ENCODE results near the gene HS6ST3.
A peak's percentile ranks its signal among the peaks of the same experiment; 100 is the strongest.

HS6ST3 gene

DNA sequence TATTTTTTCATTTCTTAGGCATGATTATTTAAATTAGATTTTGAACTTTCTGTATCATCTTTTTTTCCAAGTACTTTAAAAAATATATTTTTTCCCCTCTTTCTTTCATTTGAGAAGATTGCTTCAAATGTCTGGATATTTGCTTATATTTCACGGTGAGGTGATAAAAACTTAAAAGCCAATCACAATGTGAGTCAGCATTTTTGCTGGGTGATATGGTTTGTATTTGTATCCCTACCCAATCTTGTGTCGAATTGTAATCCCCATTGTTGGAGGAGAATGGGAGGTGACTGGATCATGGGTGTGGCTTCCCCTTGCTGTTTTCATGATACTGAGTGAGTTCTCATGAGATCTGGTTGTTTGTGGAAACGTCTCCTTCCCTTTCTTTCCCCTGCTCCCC is 583.9 kb downstream of the HS6ST3 start:
- no peak for DNase-seq

DNA sequence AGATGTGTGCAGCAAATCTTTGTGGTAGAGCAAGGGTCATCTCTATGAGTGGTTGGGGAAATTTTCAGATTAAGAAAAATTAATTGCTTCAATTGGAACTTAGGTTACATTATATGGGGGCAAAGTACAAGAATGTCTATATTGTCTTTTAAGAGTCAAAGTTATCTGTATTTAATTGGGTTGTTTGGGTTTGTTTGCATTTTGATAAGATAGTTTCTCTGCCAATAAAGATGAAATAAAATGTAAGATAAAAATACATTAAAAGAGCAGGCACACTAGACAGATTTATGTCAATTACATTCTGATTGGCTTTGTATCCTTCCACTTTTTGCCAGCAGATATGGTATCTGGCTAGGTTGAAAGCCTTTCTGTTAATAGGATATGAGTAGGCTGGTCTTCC is 587.1 kb downstream of the HS6ST3 start:
- no peak for DNase-seq

DNA sequence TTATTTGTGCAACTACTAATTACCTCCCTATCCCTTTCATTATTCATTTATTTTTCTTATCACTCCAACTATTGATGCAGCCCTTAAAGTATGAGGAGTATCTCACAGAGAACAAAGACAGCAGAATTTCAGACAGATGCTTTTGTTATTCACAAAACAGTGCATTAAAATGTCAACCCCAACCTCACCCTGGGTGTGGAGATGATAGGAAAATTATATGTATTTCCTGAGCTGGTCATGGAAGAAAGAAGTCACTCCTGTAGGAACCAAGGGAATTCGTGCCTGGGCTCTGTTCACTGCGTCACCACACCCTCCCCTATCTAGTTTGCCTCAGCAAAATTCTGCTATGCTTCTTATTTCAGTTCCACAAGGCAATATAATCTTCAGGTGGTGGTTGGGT is 588.9 kb downstream of the HS6ST3 start:
- DNase-seq: no peak

DNA sequence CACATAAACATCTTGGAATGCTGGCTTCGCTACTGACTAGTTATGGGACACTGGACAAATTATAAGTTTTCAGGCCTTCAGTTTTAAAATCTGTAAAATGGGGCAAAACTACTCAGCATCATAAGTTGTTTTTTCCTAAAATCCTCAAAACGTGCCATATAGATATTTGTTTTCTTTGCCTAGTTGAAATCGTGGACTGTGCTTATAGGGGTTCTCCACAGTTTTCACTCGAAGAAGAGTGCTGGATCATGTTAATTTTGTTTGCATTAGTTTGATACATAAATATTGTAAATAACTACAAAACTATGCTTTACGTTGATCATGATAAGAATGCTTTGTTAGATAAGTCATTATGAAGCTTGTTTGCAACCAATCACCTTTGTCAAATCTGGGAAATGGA is 591.0 kb downstream of the HS6ST3 start:
- DNase-seq: no peak

DNA sequence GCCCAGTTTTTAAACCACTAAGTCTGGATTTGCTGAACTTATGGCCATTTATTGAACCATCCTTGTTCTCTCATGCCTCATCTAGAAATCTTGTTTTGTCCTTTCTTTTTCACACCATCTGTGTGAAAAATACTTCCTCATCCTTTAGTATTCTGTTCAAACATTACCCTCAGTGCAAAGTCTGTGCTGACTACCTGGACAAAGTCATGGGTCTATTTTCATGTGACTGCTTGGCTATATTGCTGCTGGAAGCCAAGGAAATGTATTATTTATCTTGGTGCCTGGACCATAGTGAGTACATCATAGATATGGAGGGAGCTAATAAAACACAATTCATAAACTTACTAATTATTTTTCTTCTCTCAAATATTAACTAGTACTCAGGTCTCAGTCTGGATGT is 591.9 kb downstream of the HS6ST3 start:
- DNase-seq: no peak

DNA sequence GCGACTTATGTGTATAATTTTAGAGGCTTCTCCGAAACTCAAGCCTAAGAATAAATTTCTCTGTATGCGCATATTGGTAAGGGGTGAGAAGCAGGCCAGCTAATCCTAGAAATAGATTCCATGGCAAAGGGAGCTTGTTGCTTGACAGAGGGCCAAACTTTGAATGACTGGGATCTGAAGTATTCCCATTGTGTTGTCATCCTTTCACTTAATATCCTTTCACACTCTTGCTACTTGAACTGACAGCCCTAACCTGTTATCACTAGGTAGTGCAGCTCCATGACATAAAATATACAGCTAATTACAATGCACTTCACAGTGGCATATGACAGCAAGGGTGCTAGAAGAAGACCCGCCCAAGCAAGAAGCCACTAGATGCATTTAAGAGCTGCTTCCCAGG is 594.6 kb downstream of the HS6ST3 start:
- DNase-seq: no peak

DNA sequence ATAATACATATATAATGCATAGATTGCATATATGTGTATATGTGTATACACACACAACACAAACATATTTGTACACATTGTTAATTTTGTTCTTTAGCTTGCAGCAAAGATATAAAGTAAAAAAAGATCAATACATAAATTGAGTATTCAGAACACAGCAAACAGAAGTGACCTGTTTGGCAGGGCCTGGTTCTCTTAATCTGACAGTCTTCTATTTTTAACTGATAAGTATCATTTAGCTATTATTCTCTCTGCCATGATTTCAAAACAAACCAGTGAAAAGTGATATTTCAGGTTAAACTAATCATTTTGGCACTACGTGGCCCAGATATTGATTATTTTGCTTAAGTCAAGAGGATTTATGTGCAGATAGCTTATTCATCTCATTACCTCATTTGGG is 595.0 kb downstream of the HS6ST3 start:
- no peak for DNase-seq

DNA sequence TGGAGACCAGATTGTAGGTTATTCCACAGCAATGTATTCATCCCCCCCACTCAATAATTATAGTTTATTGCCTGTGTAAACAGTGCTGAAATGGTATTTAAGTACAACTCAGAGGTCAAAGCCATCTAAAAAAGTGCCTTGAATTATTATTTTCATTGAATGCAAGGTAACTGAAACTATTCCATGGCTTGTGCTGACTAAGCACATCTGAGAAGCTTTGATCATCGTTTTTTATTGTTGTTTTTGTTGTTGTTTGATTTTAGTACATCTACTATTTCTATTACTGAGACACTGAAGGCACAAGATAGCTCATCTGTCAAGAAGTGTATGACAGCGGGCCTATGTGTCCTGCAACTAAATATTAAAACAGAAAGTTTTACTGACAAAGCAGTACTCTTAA is 596.4 kb downstream of the HS6ST3 start:
- no peak for DNase-seq

DNA sequence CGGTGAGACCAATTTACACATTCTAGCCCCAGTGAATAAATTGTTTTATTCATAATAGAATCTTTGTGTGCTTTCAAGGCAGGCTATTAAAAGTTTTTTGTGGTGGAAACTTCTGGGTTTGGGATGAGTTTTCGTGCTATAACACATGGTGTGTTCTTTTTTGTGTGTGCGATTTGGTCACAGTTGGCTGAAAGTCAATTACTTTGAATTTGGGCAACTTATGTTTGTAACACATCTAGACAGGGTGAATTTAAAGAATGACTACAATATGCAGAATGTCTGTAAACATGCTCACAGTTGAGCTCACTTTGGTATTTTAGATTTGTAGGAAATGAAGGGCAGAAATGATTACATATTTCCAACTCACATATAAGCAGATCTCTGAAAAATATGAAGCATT is 597.3 kb downstream of the HS6ST3 start:
- no peak for DNase-seq

DNA sequence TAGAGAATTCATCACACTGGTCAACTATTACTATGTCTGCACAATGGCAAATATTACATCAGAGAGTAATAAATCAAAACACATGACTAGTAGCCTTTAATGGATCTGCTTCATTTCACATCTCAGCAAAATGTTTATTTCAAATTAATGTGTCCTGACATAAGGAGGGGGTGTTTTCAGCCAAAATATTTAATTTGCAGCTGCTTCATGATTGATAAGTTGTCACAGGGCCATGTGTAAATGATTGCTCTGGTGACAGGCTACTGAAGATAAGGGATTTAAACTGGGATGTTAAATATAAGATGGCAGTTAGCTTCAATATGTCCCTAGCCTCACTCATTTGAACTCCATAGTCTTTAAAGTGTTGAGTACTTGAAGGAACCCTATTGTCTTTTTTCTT is 601.1 kb downstream of the HS6ST3 start:
- DNase-seq: no peak

DNA sequence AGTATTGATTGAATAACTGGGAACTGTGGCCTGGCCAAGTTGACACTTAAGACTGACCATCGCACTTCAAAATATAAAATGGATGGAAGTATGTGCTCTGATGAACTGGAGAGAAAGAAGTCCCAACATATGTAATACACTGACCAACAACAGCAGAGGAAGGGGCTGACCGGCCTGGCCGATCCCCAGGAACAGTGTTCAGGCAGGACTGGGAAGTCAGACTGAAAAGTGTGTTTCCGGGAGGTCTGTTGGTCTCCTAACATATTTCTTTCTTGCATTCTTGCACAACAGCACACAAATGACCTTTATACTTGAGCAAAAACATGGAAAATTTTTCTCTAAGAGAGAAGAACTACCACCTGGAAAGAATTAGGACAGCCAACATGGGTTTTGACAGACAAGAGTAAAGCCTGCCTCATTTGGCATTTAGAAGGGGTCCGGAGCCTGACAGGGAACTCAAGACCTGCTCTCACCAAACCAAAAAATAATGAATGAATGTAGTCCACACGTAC is 606.5 kb downstream of the HS6ST3 start:
- DNase-seq: no peak

DNA sequence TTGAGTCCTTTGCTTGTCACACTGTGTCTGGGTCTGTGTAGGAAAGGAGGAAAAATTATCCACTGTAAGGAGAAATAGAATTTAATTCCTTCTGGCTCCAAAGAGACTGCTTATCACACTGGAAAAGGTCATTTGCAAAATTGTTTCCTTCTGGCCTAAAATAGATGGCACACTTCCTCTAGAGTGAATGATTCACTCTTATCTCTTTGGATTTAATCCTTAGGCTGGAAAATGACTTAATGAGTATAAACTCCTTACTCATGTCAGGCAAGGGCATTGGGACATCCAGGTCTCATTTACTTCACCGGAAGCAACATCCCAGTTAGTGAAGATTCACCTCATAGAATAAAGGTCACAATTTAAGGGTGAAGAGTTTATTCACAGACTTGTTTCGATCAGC is 610.8 kb downstream of the HS6ST3 start:
- DNase-seq: no peak

DNA sequence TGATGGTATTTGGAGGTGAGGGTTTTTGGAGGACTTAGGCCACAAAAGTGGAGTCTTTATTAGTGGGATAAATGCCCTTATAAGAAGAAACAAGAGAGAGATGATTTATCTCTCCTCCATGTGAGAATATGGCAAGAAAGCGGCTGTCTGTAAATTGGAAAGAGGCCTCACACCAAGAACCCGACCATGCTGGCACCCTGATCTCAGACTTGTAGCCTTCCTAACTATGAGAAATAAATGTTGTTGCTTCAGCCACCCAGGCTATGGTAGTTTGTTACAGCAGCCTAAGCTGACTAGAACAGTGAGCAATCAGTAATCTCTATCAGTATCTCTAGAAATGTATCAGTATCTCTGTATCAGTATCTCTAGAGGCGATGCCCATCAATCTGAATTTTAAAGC is 617.2 kb downstream of the HS6ST3 start:
- no peak for DNase-seq

DNA sequence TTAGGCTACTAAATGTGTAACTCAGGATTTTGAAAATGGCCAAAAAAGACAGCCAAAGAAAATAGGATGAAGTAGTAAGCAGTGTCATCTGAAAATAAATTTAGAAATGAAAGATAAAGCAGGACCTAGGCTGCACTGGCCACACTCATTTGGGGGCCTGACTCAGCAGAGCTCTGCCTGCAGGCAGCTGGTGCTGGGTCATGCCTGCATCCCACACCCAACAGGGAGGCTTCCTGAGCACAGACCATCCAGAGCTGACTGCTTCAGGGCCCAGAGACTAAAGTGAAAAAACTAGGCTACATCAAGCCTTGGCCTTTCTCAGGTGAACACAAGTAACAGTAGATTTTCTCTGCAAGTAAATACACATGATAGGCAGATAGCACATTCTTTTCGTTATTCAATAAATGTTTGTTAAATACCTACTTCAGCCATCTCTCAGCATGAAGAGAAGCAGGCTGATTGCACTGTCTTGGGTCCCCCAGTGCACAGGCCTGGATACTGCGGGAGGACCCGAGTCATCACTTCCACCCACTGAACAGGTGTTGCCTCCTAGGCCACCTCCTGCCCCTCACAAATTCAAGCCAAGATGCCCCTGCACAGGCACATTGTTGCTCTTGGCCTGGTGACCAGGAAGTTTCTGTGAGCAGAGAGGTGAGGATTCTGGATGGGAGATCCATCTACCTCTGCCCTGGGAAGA is 620.4 kb downstream of the HS6ST3 start:
- no peak for DNase-seq

DNA sequence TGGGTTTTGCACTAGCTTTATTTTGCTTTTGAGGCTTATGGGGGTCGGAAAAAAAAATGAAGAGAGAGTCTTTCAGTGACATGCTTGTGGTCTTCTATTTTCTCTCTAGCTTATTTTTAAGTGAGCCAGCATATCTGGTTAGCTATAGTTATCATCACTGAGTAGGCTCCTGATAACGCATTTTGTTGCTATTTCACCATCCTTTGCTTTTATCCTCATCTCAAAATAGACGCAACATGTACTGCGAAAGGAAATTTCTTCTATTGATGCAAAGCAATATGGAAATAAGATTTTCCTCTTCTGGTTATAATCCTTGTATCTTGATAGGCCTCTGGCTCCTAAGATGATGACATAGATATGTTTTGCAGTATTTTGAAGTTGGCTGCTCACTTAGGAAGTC is 630.5 kb downstream of the HS6ST3 start:
- DNase-seq: no peak

DNA sequence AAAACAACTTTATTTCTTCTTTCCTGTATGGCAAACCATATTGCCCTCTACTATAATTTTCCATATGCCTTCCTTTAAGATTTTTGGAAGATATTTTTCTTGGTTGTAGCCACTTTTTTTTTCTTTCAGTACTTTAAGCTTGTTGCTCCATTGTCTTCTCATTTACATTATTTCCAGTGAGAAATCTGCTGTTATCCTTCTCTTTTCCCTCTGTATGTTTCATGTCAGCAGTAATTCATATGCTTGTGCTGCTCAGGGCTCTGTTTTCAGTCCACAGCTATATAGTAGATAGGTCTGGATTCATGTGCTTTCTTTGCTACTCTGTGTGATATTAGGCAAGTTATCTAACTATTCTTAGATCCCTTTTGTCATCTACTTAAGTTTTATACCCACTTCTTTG is 636.7 kb downstream of the HS6ST3 start:
- no peak for DNase-seq

DNA sequence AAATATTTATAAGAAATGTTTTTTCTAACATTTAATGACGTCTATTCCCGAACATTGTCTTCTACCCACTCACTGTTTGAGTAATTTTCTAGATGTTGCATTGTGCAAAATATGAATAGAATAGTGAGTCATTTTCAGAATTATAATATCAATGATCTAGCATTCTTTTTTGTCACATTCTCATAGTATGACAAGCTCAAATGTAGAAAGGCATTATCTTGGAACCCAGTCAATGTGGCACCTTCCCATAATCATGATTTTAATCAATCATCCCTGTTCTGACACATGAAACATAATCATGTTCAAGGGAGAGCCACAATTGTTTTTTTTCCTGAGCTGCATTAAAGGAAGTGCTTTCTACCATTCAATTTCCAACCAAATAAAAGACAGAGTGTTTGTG is 638.6 kb downstream of the HS6ST3 start:
- no peak for DNase-seq

DNA sequence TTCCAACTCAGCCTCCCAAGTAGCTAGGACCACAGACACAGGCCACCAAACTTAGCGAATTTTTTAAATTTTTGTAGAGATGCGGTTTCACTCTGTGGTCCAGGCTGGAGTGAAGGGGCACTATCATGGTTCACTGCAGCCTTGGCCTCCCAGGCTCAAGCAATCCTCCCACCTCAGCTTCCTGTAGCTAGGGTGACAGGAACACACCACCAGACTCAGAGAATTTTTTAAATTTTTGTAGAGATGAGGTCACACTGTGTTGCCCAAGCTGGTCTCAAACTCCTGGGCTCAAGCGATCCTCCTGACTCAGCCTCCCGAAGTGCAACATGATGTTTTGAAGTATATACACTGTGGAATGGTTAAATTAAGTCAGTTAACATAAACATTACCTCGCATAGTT is 640.8 kb downstream of the HS6ST3 start:
- no peak for DNase-seq

DNA sequence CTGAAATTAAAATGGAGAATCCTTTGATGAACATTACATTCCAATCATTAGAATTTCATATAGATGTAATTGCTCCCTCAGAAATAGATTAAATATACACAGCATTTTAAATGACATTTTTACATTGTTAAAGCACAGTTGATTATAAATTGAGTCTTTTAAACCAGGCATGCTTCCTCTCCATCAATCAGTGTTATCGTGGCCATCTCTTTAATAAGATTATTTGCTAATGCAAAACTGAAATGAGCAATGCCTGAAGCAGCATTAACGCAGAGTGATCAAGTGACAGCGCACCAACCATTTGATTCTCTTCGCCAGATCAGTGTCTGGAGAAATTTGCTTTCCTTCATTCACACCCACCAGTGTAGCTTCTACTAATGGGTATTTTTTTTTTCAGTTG is 644.6 kb downstream of the HS6ST3 start:
- DNase-seq: no peak

DNA sequence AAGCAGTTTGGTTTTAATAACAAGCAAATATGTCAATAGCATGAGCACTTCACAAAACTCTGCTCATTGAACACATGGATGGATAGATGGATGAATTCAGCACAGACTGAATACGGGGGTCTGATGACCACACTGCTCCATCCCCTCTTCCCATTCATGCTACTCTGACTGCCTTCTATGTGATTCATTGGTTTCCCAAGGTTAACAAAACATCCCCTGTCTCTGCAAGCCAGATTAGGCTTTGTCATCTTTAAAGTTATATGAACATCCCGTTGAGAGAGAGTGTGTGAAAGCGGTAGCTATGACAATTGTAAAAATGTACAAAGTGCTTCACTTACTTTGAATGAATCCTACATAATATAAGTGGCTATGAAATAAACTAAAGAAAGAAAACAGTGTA is 651.9 kb downstream of the HS6ST3 start:
- no peak for DNase-seq

DNA sequence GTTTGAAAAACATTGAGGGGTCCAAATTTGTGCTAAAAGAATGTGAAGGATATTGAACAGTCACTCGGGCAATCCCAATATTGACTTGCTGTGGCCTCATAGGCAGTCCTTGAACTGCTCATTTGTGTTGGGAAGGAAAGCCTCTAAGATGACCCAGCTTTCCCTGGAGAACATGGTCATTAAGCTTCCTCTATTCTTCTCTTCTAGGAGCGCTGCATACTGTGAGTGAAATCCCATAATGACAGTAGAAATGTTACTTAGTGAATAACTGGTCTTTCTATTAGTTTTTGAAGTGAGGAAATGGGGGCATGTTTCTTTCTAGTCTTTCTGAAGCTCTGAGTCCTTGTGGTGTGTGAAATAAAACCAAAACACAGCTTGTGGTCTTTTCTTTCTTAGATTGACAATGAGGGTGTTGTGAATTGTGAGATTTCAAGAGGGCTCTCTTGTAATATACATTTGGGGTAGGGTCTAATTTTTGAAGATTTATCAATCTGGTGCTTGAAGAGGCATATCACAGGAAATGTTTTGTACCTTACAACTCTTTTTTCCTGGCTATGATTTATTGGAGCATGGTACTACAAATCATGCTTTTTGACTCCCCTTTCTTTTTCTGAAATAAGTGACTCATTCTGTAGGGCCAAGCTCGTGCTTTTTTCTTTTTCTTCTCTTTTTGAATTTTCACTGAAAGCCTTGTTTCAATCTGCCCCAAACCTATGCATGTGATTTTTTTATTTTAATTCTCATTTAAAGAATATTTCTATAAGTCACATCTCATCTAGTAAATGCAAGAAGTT is 653.6 kb downstream of the HS6ST3 start:
- no peak for DNase-seq

DNA sequence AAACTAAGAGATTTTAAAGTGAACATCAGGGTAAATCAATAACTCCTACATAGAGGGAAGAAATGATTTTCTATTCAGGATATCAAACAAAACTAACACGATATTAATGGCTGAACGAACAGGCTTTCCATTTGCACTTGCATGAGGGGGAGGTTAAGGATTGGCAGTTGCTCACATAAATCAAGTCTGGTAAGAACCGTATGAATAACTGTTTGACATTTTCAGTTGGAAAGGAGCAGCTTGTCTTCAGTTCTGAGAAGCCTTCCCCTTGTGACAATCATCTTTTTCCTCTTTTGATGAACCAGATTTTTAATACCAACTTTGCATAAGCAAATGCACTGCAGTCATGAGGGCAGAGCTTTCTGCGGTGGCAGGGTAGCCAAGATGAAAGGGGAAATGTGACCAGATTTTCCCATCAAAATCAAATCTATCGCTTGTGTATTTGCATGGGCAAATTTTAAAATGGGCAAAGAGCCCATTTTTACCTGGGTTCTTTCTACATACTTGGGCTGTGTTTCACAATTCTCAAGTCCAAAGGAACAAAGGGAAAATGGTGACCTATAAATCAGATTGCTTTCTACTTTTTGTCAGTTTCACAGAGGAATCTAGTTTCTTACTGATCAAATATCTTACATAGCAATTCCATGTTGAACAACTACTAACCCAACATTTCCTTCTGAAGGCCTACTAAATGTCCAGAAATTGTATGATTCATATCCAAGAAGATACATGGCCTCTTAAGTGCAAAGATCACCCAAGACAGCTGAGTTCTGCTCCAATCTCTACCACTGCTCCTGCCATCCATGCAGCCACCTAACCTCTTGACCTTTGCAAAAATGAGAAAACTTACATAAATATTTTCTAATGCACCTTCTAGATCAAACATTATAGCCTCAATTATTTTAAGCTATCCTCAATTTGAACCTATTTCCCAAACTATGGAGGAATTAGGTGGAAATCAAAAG is 654.7 kb downstream of the HS6ST3 start:
- DNase-seq: no peak

DNA sequence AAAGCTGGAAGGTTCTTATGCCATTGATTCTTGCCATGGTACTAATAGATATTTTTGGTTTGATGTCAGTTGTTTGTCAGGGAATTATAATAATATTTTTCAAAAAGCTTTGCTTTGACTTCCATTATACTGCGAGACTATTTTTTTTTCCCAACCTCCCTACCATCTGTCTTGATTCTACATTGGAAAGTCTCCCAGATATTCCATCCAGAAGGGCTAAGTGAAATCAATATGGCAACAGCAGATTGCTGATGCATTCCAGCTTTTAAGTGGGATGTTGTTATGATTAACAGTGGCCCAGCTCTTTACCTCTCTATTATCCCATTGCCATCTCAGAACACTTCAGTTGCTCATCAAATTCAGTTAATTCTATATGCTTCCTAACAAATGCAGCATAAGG is 657.0 kb downstream of the HS6ST3 start:
- peak; percentile 75 for DNase-seq

Data from NCI-H2171 (cell line).